HG02840 (cell line): Measurements from ENCODE around the gene FBLIM1.

ENCODE experiments used
- ATAC-seq: cut with Tn5 transposase; IDR thresholded peaks from one replicate; pipeline ENCODE4 v1.9.1; 2021; ENCODE audit warnings: mild to moderate bottlenecking, moderate library complexity, moderate number of reproducible peaks; ENCODE audit not compliant: unreplicated experiment, low FRiP score

FBLIM1 gene

DNA sequence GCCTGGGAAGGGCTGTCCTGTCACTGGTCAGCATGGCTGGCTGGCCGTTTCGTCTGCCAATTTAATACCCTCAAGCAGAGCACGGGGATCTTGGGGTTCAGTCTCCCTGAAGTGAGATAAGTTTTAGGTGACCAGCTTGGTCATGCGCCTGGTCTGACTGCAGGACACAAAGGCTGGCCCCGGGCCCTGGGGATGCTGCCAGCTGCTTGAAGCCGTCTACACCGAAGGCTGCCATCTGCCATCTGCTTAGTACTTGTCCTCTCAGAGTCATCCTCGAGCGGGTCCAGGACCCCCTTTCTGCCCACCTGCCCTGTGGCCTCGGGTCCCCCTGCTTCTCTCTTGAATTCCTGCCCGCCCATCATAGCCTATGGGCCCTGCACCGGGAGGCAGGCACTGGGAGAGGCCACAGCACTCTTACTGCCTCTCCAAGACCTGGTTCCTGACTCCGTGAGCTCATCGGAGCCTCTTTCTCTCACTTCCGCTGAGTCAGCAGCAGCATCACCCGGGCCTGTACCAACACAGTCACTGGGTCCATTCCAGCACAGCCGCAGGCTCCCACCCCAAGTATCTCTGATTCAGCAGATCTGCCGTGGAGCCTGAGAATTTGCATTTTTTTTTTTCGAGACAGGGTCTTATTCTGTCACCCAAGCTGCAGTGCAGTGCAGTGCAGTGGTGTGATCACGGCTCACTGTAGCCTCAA is 7.0 kb downstream of the FBLIM1 start:
- no peak for ATAC-seq

DNA sequence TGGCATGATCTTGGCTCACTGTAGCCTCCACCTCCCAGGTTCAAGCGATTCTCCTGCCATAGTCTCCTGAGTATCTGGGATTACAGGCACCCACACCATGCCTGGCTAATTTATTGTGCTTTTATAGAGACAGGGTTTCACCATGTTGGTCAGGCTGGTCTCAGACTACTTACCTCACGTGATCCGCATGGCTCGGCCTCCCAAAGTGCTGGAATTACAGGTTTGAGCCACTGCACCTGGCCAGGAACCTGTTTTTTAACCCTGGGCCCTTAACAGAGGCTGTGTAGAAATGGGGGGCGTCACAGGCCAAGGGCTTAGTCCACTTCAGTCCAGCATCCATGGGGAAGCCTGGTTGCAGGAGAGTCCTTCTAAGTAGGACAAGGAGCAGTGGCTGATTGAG is 9.3 kb downstream of the FBLIM1 start:
- no peak for ATAC-seq

DNA sequence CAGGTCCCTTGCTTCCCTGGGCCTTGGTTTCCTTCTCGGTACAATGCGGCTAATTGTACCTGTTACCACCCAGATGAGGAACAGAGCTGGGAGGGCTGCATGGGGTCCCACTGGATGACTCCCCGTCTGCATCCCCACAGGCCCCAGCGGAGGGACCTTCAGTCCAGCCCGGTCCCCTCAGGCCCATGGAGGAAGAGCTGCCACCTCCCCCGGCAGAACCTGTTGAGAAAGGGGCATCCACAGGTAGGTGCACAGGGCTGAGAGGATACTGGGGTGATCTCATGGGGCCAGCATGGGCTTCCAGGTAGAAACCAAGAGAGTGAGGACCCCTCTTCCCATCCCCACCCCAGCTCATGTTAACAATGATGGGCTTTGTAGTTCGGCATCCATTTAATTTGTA is 9.8 kb downstream of the FBLIM1 start:
- no peak for ATAC-seq

DNA sequence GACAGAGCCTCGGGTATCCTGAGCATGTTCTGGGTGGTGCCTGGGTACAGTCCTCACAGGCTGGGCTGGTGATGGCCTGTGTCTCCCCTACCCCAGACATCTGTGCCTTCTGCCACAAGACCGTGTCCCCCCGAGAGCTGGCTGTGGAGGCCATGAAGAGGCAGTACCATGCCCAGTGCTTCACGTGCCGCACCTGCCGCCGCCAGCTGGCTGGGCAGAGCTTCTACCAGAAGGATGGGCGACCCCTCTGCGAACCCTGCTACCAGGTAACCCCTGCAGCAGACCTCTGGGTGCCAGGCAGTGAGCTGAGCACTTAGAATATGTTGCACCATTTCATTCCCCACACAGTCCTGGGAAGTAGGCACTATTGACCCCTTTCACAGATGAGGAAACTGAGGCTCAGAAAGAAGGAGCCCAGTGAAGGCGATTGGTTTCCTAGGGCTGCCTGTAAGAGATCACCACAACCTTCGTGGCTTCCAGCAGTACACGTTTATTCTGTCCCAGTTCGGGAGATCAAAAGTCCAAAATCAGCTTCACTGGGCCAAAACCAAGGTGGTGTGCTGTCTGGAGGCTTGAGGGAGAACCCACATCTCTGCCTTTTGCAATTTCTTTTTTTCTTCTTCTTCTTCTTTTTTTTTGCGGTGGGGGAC is 11.8 kb downstream of the FBLIM1 start:
- ATAC-seq: no peak

DNA sequence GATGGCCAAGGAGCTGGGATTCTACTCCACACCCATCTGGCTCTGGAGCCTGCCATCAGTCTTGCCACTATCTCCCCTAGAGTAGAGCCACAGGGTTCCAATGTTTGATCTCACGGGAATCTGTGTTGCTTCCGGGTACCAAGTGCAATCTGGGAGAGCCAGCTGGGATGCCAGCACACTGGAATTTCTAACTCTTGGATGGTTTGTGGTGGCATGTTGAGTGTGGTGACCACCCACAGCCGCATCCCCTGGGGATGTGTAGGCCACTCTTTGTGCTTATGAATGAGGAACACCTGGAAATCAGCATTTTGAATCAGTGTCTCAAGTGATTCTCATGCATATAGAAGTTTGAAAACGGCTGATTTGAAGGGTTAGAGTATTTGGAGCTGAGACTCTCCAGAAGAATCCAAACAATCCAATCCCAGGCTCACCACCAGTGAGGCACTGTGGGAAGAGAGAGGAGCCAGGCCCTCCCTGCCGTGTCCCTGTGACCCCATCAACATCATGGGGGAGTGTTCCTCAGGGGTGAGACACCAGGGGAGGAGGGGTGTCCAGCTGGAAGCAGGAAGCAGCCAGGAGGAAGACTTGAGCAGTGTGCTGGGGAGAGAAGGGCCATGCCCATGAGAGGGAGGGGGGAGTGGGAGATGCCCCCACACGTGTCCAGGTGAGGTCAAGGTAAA is 13.4 kb downstream of the FBLIM1 start:
- no peak for ATAC-seq

DNA sequence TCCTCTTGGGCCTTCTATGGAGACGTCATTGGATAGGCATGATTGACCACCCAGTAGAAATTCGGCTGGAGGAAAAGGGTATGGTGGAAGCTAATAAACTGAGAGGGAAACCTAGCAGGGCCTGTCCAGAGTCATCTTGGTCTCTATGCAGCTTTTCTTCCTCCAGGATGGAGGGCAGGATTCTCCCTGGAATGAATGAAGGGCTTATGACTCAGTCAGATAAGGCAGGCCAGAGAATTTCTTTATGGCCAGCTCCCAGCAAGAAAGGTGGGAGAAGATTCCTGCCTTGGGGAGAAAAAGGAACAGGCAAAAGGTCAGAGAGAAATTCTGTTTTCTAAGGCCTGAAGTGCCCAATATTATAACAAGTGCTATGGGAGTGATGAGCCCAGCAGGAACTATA is 17.1 kb downstream of the FBLIM1 start:
- no peak for ATAC-seq

DNA sequence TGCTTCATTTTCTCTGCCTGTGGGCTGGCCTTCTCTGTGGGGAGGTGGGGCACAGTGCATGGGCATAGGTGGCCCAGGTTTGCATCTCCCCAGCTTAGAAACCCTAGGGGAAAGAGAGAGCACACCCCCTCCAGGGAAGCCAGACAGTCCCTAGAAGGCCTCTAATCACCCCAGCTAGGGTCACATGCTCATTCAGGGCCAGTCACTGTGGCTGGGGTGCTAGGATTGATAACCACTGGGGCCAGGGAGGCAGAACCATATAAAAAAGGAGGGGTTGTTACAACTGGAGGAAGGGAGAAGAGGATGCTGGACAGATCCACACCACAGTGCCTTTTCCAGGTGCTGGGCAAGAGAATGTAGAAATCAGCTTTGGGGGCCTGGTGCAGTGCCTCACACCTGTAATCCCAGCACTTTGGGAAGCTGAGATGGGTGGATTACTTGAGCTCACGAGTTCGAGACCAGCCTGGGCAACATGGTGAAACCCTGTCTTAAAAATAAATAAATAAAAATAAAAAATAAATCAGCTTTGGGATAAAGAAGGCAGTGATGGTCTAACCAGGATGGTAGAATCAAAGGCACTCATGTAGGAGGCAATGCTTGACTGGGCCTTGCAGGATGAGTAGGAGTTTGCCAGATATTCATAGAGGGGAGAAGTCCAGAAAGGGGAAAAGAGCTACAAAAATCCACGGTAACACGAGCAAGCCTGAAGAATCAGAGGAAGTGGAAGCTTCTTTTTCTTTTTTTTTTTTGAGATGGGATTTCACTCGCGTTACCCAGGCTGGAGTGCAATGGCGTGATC is 19.5 kb downstream of the FBLIM1 start:
- no peak for ATAC-seq

DNA sequence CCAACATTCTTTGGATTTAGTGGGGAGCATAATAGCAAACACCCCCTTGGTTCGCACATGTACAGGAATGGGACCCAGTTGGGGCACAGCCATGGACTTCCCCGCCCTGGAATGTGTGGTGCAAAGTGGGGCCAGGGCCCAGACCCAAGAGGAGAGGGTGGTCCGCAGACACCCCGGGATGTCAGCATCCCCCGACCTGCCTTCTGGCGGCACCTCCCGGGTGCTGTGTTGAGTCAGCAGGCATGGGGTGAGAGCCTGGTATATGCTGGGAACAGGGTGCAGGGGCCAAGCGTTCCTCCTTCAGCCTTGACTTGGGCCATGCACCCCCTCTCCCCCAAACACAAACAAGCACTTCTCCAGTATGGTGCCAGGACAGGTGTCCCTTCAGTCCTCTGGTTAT is 27.1 kb downstream of the FBLIM1 start:
- ATAC-seq: no peak

DNA sequence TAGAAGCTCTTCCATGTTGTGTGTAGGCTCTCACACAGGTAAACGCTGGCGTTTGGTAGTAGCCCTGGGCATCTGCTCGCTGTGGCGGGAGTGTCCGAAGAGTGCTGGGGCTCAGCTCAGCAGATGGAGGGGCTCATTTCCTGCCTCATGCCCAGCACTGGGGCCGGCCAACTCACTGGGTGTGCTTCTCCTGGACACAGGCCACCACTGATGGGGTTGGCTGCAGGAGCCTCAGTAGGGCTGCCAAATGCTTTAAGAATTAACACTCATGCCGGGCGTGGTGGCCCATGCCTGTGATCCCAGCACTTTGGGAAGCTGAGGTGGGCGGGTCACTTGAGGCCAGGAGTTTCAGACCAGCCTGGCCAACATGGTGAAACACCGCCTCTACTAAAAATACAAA is 28.0 kb downstream of the FBLIM1 start:
- no peak for ATAC-seq

DNA sequence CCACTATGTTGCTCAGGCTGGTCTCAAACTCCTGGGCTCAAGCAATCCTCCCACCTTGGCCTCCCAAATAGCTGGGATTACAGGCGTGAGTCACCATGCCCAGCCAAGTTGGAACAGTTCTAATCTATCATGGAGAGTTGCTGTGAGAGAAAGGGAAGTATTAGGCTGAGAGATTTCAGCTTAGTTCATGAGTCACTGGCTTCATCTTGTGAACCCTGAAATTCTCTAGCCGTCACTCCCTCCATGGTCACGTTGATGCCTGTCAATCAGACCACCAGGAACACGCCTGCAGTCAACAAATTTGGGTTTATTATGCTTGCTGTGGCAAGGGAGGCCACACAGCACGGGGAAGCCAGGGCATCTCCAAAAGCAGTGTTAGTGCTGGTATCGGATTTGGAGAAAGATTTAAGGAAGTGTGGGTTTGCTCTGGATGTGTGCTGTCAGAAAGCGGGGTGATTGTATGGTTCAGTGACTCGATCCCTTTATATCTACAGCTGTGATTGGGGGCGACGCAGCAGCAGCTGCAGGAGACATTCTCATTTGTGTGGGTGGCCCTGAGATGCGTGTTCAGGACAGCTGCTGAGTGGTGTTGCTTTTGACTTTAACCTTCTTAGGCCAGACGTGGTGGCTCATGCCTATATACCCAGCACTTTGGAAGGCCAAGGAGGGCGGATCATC is 30.2 kb downstream of the FBLIM1 start:
- ATAC-seq: no peak

DNA sequence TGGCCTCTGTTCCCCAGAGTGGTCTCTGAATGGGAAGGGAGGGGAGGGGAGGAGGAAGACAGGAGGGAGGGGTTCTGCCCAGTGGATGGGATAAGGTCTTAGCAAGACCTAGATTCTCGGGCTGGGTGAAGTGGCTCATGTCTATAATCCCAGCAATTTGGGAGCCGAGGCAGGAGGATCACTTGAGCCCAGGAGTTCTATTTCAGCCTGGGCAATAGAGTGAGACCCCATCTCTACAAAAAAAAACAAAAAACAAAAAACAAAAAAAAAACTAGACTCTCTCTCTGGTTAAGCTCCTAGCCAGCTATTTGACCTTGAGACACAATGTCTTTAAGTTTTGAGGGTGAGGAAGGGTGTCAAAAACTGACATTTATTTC is 37.5 kb downstream of the FBLIM1 start:
- no peak for ATAC-seq

DNA sequence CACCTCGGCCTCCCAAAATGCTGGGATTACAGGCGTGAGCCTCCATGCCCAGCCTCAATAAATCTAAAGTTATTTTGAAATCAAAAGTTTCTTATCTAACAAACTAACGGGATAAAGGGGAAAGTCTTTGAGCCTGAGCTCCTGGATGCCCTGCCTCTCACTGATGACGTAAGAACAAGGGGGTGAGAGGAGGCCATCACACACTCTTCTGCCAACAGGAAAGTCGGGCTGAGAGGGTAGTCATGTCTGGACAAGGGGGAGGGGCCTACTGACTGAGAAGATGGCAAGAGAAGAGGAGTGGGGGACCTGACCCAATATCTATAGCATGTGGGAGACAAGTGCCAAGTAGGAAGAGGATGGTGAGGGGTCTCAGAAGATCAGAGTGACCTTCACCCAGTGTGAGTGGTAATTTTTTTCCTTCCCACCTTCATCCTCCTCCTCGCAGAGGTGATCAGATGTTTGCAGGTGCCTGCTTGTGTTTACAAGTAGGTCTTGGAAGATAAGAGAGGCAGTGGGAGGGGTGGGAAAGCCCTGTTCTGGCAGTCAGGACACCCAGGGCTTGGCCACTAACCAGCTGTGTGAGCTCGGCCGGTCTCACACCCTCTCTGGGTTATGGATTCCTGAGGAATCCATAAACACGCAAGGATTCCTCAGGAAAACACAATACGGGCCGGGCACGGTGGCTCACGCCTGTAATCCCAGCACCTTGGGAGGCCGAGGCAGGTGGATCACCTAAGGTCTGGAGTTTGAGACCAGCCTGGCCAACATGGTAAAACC is 39.2 kb downstream of the FBLIM1 start:
- ATAC-seq: no peak

DNA sequence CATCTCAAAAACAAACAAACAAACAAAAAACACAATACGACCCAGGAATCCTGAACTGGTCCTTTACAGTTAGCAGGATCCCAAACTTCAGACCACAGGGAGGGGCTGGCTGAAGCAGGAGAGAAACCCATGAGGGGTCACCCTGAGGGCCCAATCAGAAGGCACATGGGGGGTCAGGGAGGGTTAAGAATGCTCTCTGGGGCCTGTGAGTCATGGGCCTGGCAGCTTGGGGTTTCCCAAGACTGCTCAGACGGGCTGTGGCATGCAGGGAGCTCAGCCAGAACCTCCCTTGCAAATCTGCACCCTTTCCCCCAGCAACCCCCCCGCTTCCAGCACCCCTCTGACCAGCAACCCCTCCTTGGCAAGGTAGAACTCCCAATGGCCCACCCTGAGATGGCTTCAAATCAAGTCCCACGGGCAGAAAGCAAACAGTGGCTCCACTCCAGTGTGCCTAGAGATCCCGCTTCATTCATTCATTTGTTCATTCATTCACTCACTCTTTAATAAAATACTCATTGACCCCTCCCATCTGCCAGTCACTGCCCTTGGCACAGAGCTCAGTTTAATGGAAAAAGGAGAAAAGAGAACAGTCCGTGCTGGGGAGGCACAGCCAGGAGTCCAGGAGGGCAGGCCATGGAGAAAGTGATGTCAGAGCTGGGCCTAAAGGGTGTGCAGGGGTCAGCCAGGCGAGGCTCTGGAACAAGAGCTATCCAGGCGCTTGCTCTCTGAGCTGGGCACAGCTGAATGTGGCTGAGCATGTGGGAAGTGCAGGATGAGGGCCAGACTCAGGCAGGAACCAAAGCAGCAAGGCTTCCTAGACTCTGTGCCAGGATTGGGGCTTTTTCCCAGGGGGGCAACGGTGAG is 40.6 kb downstream of the FBLIM1 start:
- no peak for ATAC-seq

DNA sequence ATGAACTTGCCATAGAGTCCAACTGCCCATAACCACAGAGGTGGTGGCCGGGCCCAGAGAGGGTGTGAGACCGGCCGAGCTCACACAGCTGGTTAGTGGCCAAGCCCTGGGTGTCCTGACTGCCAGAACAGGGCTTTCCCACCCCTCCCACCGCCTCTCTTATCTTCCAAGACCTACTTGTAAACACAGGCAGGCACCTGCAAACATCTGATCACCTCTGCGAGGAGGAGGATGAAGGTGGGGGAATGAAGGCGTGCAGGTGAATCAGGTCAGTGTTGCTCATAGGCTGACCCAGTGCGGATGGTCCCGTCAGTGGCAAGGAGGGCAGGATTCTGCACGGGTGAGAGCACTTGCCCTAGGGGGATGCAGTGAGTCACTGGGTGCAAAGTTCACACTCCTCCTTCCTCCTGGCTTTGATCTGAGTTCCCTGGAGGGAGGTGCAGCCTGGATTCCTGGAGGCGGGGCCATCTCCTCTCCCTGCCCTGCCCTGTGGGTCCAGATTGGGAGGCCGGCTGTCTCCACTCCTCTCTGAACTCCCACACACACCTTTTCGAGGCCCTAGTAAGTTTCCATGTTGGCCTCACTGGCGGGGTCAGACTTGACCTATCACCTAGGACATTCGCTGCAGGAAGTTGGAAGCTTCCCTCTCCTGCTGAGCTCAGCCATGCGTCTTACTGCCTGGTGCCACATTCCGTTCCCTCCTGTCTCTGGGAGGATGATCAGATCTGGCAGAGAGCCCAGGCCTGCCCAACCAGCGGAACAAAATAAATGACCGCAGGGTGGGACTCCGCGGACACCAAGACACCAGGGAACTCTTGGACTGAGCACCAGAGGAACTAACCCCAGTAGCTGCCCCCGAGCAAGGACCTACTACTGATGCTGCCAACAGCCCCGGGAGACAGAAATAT is 41.6 kb downstream of the FBLIM1 start:
- ATAC-seq: no peak

DNA sequence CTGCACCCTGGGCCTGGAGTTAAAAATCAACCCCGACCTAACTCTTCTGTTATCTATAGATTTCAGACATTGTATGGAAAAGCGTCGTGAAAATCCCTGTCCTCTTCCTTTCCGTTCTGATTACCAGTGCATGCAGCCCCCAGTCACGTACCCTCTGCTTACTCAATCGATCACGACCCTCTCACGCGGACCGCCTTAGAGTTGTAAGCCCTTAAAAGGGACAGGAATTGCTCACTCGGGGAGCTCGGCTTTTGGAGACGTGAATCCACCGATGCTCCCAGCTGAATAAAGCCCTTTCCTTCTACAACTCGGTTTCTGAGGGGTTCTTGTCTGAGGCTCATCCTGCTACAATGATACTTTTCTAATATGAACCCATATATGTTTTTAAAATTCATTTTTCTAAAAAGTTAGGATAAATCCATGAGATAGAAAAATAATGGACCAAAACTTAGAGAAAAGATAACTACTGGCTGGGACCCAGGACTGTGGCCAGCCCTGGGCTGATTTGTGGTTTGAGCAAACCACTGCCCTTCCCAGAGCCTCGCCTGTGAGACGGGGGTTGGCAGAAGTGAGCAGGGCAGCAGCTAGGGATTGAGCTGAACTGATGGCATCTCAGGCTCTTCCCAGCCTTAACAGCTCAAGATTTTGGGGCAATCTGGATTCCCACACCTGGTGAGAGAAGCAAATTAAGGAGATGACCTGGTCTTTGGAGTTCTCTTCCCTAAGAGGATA is 43.8 kb downstream of the FBLIM1 start:
- ATAC-seq: no peak

DNA sequence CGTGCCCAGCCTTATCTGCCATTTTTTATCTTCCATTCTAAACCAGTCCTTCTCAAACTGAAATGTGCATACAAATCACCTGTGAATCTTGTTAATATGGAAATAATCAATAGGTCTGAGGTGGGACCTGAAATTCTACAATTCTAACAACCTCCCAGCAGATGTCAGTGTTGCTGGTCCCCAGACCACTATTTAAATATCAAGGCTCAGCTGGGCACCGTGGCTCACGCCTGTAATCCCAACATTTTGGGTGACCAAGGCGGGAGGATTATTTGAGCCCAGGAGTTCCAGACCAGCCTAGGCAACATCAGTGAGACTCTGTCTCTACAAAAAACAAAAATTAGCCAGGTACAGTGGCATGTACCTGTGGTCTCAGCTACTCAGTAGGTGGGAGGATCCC is 44.8 kb downstream of the FBLIM1 start:
- no peak for ATAC-seq

DNA sequence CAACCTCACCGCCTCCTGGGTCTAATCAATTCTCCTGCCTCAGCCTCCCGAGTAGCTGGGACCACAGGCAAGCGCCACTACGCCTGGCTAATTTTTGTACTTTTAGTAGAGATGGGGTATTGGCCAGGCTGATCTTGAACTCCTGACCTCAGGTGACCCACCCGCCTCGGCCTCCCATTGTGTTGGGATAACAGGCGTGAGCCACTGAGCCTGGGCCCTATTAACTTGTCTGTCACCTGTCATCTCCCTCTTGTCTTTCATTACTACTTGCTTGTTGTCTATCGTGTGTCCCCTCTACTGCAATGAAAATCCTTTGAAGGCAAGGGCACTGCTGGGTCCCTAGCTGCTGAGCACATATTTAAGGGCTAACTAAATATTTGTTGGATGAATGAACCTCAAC is 45.5 kb downstream of the FBLIM1 start:
- ATAC-seq: no peak
